Activated T-helper 9 cell treated with anti-CD3 and anti-CD28 coated beads, Interleukin-2, amount 50 U/mL, for 16 hours (primary cell): ENCODE data around the gene MTRFR.
"Not testable (repeated sequence)": the region's sequence is repeated elsewhere in the genome, so short reads cannot be mapped to it uniquely, and the experiment has no call there.

Experiments
- DNase-seq: peaks from one replicate; pipeline ENCODE4 v3.0.0-alpha.2; 2020; ENCODE audit warnings: low read depth

Gene MTRFR

GRCh38 chr12:123248996-123249741 is 15.9 kb downstream of the MTRFR start:
- DNase-seq = not testable (repeated sequence)

- no peak for DNase-seq
These were observed 17.5 kb downstream of the MTRFR start for GRCh38 chr12:123250471-123251383.

- DNase-seq = no peak
These were observed 18.3 kb downstream of the MTRFR start for GRCh38 chr12:123251403-123252076.

- DNase-seq = not testable (repeated sequence)
These were observed 19.1 kb downstream of the MTRFR start for GRCh38 chr12:123252365-123252764.

- DNase-seq = no peak
These were observed 20.6 kb downstream of the MTRFR start for GRCh38 chr12:123253641-123254459.

GRCh38 chr12:123254853-123255446 is 21.7 kb downstream of the MTRFR start:
- no peak for DNase-seq

- no peak for DNase-seq
These were observed 25.4 kb downstream of the MTRFR start for GRCh38 chr12:123258593-123258992.

- DNase-seq = no peak
These were observed 26.8 kb downstream of the MTRFR start for GRCh38 chr12:123260081-123260480.

- DNase-seq = no peak
These were observed 28.0 kb downstream of the MTRFR start for GRCh38 chr12:123261196-123261595.

GRCh38 chr12:123263196-123263817 is 30.1 kb downstream of the MTRFR start:
- no peak for DNase-seq

GRCh38 chr12:123264642-123265041 is 31.4 kb downstream of the MTRFR start:
- no peak for DNase-seq

- DNase-seq = no peak
These were observed 32.8 kb downstream of the MTRFR start for GRCh38 chr12:123265851-123266678.

GRCh38 chr12:123266679-123267277 is 33.5 kb downstream of the MTRFR start:
- DNase-seq = no peak

- no peak for DNase-seq
These were observed 34.2 kb downstream of the MTRFR start for GRCh38 chr12:123267335-123267920.

- DNase-seq = no peak
These were observed 35.0 kb downstream of the MTRFR start for GRCh38 chr12:123267991-123268843.

- no peak for DNase-seq
These were observed 35.6 kb downstream of the MTRFR start for GRCh38 chr12:123268850-123269249.

- no peak for DNase-seq
These were observed 36.2 kb downstream of the MTRFR start for GRCh38 chr12:123269395-123269892.

- no peak for DNase-seq
These were observed 36.6 kb downstream of the MTRFR start for GRCh38 chr12:123269896-123270213.
